NB4 (cell line): ENCODE measurements around the gene SLC18A3.

ENCODE experiments used
- DNase-seq: peaks from one replicate; pipeline ENCODE4 v3.0.0; 2010; ENCODE audit warnings: low read depth
- H3K4me3 ChIP-seq: one replicate; pipeline ENCODE4 v1.5.1; 2011; ENCODE audit warnings: mild to moderate bottlenecking, low read depth, low read length, moderate library complexity
- CTCF ChIP-seq: IDR thresholded peaks from one replicate; pipeline ENCODE4 v1.5.1; 2012; ENCODE audit warnings: low read depth, low read length
- MAX ChIP-seq: IDR thresholded peaks from 2 replicates; pipeline ENCODE4 v1.6.1; 2011; ENCODE audit warnings: low read depth, low read length
- MYC ChIP-seq: IDR thresholded peaks from 2 replicates; pipeline ENCODE4 v1.6.1; 2011; ENCODE audit warnings: low read depth, low read length
- POLR2A ChIP-seq: IDR thresholded peaks from 2 replicates; pipeline ENCODE4 v1.6.1; 2011; ENCODE audit warnings: mild to moderate bottlenecking; ENCODE audit not compliant: insufficient read length; ENCODE audit errors: extremely low read depth

The SLC18A3 gene

GRCh38 chr10:49624629-49625028 is 14.5 kb downstream of the SLC18A3 start:
- no peak for TF ChIP-seq MYC
- no peak for DNase-seq
- H3K4me3 ChIP-seq = no peak overlapping the region

GRCh38 chr10:49625411-49625810 is 15.3 kb downstream of the SLC18A3 start:
- no peak for DNase-seq
- TF ChIP-seq MAX = no peak
- no peak for TF ChIP-seq CTCF
- TF ChIP-seq POLR2A = no peak
- no peak for TF ChIP-seq MYC
- H3K4me3 ChIP-seq = no peak overlapping the region

GRCh38 chr10:49627038-49627437 is 16.9 kb downstream of the SLC18A3 start:
- no peak overlapping the region for H3K4me3 ChIP-seq
- DNase-seq = no peak
- no peak for TF ChIP-seq MYC
- no peak for TF ChIP-seq MAX
- TF ChIP-seq POLR2A = no peak
- no peak for TF ChIP-seq CTCF

GRCh38 chr10:49627644-49628247 is 17.6 kb downstream of the SLC18A3 start:
- no peak for DNase-seq
- TF ChIP-seq MAX (no peak), CTCF (no peak), POLR2A (no peak), MYC (no peak)
- H3K4me3 ChIP-seq = no peak overlapping the region

GRCh38 chr10:49628599-49628998 is 18.5 kb downstream of the SLC18A3 start:
- no peak for TF ChIP-seq CTCF
- no peak for TF ChIP-seq MYC
- no peak for TF ChIP-seq POLR2A
- TF ChIP-seq MAX = no peak

GRCh38 chr10:49629431-49629881 is 19.3 kb downstream of the SLC18A3 start:
- no peak for TF ChIP-seq MYC
- no peak for TF ChIP-seq MAX
- TF ChIP-seq CTCF = no peak
- TF ChIP-seq POLR2A = no peak

More at GRCh38 chr10:49628599-49628998, 18.5 kb downstream of the SLC18A3 start:
- DNase-seq = no peak
- H3K4me3 ChIP-seq = no peak overlapping the region

More at GRCh38 chr10:49629431-49629881, 19.3 kb downstream of the SLC18A3 start:
- H3K4me3 ChIP-seq = no peak overlapping the region
- DNase-seq = no peak
